ENCODE data around the gene MIEF1.
"Not testable (repeated sequence)": the region's sequence is repeated elsewhere in the genome, so short reads cannot be mapped to it uniquely, and the experiment has no call there.

MIEF1 gene

DNA sequence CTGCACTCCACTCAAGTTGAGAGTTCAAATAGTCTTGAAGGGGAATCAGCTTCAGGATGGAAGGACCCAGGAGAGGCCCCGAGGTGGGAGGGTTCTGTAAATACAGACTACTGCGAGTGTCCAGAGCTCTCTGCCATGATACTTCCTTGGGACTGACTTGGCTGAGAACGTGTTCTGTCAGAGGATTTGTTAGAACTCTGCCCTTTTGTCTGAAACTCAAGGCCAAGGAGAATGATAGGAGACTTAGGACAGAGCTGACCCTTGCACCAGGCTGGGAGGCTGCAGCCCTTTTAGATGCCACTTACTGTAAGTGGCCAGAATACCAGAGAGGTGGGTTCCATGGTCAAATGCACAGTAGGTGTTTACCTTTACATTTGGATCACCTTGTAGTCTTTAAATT lies 15.4 kb downstream of the MIEF1 start:
- no peak for DNase-seq

GRCh38 chr22:39518144-39518786 lies 16.2 kb downstream of the MIEF1 start:
- DNase-seq, result no peak

DNA sequence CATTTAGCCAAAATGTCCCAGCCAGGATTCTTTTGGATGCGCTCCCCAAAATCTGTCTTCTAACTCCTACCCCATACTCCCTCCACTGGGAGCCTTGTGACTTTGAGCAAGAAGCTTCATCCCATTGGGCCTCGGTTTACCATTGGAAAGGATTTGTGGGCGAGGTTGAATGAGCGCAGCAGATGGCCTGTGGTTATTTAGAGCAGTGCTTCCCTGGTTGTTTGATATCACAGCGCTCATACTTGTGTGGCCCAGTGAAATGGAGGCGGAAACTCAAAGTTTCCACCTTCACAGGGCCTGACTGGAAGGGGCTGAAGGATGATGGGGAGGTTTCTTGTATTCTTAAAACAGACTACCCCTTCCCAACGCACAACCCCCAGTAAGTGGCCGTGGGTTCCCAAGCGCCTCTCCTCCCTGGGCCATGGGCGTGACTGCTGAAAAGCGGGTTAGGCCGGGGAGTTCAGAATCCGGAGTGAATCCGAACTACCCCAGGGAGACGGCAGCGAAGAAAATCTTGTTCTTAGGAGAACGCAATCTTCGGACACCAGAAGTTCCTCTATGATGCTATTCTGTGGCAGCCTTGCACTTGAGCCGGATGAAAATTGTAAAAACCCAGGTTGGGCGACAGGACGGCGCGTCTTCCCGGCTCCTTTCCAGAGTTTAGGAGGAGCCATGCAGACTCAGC lies 17.0 kb downstream of the MIEF1 start:
- DNase-seq, result no peak

DNA sequence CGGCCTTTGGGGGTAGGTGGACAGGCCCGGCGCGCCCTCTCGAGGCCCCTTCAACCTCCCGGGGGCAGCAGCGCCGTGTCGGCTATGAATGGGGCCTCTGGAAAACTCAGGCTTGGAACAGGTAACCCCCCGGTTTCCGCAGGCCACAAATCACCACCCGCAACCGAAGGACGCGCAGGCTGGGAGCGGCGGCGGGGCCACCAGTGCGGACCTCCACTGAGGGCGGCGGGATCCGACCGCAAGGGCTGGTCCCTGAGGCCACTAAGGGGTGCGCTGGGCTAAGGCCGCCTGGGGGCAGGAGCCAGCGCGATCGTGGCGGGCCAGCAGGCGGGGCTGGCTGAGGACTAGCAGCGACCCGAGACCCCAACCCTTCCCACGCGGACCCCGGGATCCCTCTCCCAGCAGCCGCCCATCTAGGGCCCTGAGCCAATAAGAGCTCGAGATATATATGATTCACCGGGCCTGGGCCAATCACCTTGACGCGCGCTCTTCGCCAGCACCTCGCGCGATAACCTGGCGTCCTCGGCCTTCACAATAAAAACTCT lies 17.7 kb downstream of the MIEF1 start:
- DNase-seq, result peak; percentile 97

DNA sequence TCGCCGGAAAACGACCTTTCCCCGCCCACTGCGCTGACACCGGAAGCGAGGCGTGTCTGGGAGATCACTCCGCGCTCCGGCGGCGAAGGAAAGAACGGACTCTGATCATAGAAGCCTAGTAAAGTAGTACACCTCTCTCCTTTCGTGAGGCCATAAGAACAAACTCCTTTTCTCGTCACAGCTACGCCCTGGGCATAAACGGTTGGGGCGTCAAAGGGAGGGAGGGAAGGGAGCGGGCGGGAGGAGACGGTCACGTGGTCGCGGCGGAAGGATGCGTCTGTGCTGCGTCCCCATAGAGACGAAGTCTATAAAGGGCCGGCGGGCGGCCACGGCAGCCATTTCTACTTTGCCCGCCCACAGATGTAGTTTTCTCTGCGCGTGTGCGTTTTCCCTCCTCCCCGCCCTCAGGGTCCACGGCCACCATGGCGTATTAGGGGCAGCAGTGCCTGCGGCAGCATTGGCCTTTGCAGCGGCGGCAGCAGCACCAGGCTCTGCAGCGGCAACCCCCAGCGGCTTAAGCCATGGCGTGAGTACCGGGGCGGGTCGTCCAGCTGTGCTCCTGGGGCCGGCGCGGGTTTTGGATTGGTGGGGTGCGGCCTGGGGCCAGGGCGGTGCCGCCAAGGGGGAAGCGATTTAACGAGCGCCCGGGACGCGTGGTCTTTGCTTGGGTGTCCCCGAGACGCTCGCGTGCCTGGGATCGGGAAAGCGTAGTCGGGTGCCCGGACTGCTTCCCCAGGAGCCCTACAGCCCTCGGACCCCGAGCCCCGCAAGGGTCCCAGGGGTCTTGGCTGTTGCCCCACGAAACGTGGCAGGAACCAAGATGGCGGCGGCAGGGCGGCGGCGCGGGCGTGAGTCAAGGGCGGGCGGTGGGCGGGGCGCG lies 18.4 kb downstream of the MIEF1 start, which contains the start of gene ATF4:
ATF4 (plus strand) TSS at position 337 of the 880 bp plus-strand sequence. CDS start 884 bp downstream, outside the sequence.
- DNase-seq, result no peak

DNA sequence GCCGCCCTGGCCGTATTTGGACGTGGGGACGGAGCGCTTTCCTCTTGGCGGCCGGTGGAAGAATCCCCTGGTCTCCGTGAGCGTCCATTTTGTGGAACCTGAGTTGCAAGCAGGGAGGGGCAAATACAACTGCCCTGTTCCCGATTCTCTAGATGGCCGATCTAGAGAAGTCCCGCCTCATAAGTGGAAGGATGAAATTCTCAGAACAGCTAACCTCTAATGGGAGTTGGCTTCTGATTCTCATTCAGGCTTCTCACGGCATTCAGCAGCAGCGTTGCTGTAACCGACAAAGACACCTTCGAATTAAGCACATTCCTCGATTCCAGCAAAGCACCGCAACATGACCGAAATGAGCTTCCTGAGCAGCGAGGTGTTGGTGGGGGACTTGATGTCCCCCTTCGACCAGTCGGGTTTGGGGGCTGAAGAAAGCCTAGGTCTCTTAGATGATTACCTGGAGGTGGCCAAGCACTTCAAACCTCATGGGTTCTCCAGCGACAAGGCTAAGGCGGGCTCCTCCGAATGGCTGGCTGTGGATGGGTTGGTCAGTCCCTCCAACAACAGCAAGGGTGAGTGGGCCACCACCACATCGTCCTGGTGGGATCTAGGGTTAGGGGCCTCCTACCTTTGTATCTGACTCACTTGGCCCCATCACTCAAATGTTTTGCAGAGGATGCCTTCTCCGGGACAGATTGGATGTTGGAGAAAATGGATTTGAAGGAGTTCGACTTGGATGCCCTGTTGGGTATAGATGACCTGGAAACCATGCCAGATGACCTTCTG lies 19.2 kb downstream of the MIEF1 start:
- DNase-seq, result peak; percentile 76

DNA sequence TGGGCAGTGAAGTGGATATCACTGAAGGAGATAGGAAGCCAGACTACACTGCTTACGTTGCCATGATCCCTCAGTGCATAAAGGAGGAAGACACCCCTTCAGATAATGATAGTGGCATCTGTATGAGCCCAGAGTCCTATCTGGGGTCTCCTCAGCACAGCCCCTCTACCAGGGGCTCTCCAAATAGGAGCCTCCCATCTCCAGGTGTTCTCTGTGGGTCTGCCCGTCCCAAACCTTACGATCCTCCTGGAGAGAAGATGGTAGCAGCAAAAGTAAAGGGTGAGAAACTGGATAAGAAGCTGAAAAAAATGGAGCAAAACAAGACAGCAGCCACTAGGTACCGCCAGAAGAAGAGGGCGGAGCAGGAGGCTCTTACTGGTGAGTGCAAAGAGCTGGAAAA lies 20.0 kb downstream of the MIEF1 start:
- not testable (repeated sequence) for DNase-seq

DNA sequence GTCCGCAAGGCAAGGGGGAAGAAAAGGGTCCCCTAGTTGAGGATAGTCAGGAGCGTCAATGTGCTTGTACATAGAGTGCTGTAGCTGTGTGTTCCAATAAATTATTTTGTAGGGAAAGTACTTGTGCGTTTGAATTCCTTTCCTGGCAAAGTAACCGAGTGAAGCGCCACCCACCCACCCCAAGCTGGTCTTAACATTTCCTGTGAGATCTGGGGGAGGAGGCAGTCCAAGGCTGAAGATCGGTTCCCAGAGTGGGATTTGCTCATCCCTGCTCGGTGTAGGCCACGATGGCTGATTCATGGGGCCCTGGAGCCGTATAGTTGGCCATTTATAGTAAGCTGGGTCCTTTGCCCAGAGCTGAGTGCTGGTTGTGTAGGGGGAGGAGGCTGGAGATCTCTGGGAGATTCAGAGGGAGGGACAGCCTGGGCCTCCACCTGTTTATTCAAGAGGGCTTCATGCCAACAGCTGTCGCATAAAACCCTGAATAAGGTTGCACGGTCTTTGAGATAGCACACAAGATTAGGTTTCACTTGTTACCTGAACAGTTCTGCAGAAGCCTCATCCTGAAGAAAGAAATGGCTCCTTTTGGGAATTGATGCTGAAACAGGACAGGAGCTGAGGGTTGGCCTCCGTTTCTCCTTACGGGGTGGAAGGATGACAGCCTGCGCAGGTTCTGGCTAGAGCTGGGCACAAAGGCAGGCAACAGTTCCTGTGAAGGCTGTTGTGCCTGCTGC lies 20.6 kb downstream of the MIEF1 start:
- no peak for DNase-seq

GRCh38 chr22:39524089-39524752 lies 22.1 kb downstream of the MIEF1 start:
- DNase-seq, result no peak

DNA sequence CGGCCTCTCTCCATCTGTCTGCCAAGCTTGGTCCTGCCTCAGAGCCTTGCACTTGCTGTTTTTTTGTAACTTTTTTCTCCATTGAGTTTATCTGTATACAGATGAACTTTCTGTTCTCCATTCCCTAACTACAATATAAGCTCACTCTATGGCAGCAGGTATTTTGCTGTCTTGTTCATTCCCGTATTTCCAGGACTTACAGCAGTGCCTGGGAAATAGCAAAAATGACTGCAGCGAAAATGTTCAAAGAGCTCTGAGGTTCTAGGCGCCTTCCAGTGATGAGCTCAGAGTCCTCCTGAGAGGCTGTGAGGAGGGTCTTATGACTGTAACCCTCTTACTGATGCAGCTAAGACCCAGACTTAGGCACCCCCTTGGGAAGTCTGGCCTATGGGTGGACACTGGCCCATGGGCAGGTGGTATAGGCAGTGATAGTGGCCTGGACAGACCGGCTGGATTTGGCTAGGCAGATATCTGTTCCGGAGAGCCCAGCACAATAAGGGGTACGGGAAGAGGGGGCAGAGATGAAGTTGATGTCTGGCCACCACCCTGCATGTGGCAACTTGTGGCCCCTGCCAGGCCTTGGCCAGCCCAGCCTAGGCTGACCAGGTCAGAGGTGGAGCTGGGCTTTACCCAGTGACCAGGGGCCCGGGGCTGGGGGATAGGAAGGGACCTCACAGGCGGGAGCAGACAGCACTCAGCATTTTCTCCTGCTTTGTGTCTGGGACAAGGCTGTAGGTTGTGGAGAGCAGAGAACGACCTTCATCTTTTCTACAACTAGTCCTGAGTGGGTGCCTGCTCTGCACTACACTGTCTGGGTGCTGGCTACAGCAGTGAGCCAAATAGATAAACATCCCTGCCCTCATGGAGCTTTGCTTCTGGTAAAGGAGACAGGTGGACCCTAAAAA lies 22.9 kb downstream of the MIEF1 start:
- no peak for DNase-seq

GRCh38 chr22:39525658-39525975 lies 23.5 kb downstream of the MIEF1 start:
- no peak for DNase-seq

GRCh38 chr22:39526736-39527171 lies 24.7 kb downstream of the MIEF1 start:
- DNase-seq, result no peak

DNA sequence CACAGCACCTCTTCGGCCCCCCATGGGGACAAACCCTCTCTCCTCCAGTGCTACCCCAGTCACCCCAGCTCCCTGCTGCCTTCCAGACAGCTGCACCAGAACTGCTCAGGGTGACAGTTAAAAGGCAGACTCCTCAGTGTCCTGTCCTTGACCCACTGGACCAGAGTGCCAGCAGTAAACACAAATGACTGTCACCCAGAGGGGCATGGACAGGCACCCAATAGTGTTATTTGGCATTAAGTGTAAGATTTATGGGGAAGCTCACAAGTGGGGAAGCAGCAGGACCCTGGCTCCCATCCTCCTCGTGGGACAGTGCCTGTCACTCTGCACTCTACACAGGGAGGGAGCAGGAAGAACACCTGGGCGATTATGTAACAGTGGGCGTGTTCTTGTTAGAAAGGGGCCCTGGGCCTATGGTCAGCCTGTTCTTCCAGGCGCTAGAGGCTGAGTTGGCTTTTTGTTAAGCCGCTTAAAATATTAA lies 25.4 kb downstream of the MIEF1 start:
- no peak for DNase-seq

DNA sequence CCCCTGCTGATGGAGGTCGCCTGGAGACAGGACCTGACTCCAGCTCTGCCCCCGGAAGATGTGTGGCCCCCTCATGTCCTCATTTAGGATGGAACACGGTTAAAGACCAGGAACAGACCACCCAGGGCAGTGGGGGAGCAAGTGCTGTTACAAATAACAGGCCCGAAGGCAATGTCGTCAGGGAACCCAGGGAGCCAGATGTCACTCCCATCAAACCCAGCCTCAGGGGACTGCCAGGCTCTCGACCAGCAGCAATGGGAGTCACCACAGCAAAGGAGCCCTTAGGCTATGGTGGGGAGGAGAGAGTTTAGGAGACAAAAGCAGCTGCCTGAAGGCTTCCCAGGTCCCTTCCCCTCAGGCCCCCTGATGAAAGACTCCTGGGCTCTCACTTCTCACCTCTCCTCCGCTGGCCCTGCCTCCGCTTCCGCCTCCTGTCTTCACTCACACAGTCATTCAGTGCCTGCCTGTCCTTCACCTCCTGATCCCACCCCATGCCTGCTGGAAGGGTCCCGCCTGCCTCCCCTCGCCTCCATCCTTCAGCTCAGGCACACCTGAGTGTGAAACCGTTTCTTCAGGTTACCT lies 26.1 kb downstream of the MIEF1 start:
- no peak for DNase-seq

DNA sequence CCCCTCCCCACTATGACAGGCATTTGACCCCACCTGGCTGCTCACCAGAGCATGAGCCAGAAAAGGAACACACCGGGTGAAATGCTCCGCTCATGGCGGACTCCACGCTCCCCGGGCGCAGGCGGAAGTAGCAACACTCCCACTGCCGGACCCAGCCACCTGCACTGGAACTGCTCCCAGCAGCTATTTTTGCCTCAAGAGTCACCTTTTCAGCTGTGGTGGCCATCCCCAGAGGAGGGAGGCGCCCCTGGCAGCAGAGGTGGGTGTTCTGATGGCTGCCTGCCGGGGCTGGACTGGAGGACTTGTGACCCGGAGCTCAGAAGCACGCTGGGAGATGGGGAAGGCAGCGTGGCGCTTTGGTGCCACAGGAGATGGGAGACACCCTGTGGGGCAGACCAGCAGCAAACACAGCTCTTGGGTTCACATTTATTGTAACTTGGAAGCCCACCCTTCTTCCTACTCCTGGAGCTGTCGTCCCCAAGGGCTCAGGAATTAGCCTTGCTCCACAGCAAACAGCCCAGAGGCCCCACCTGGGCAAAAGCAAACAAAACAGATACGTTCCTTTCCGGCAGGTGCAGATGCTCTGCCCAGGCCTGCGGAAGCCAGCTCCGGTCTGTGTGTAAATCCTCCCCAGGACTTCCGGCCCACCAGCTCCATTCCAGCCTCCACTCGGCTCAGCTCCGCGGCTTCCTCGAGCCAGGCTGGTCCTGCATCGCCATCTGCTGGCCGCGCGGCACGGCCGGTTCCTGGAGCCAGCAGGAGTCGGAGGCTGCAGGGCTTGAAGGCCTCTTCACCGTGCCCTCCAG lies 26.8 kb downstream of the MIEF1 start:
- DNase-seq, result peak; percentile 90

- no peak for DNase-seq
These were observed 27.4 kb downstream of the MIEF1 start for GRCh38 chr22:39529487-39529851.

DNA sequence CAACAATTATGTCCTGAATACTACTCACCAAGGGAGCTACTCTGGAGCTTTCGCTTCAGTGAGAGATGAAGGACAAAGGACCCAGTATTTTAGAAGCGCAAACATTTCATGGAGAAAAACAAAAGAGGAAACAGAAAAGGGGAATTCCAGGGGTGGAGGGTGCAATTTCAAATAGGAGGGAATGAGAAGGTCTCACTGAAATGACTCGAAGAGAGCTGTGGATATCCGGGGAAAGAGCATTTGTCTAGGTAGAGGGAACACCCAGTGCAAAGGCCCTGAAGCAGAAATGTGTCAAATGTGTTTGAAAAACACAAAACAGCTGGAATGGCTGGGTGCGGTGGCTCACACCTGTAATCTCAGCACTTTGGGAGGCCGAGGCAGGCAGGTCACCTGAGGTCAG lies 28.0 kb downstream of the MIEF1 start:
- DNase-seq, result no peak

DNA sequence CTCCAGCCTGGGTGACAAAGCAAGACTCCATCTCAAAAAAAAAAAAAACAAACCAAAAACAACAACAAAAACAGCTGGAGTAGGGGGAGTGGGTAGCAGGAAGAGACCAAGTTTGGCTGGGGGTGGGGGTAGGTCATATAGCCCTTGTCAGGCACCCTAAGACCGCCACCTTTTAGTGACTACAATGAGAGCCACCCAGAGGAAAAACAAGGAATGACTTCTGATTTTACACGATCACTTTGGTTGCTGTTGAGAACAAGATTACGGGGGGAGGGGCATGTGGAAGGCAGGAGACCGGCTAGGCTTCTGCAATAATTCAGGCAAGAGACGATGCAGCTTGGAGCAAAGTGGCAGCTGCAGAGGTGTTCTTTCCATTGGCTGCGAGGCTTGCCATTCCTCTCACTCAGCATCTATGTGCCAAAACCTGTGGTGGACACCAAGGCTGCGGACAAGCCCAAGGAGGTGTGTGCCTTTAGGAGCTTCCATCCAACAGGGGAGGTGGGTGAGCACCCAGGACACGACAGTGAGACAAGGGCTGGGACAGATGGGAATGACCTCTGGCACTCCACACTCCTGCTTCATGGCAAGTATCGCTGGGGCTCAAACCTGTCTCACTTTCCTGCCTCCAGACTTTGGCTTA lies 28.7 kb downstream of the MIEF1 start:
- no peak for DNase-seq
